SK-N-SH (cell line): Measurements from ENCODE around the gene MRPL49.

Experiments
- CHD2 ChIP-seq: fragments of 150-350 bp; IDR thresholded peaks from 2 replicates; pipeline ENCODE4 v1.6.1; 2018; ENCODE audit warnings: low read length; ENCODE audit not compliant: partially characterized antibody
- CTCF ChIP-seq: fragments of 200-600 bp; sonication (generic); IDR thresholded peaks from 2 replicates; pipeline ENCODE4 v1.6.1; 2017; ENCODE audit warnings: antibody characterized with exemption, mild to moderate bottlenecking, moderate library complexity
- EP300 ChIP-seq, 2 experiments: IDR thresholded peaks; 2 replicates each; pipeline versions ENCODE4 v1.4.0 to v1.6.1; 2012; ENCODE audit warnings: borderline replicate concordance in 1 of 2, low read depth in 1 of 2, low read length in 1 of 2
- EZH2phosphoT487 ChIP-seq: fragments of 200-600 bp; sonication (generic); IDR thresholded peaks from 2 replicates; pipeline ENCODE4 v1.6.1; 2017; ENCODE audit warnings: low read depth, mixed run types, mild to moderate bottlenecking, antibody characterized with exemption, moderate library complexity, borderline replicate concordance
- MAX ChIP-seq: IDR thresholded peaks from 2 replicates; pipeline ENCODE4 v1.4.0; 2012; ENCODE audit warnings: low read depth
- POLR2AphosphoS5 ChIP-seq: IDR thresholded peaks from 2 replicates; pipeline ENCODE4 v1.6.1; 2012; ENCODE audit warnings: low read depth, low read length
- RXRA ChIP-seq: IDR thresholded peaks from 2 replicates; pipeline ENCODE4 v1.4.0; 2012; ENCODE audit warnings: low read depth, mild to moderate bottlenecking, borderline replicate concordance
- SMC3 ChIP-seq: IDR thresholded peaks from 2 replicates; pipeline ENCODE4 v1.6.1; 2012; ENCODE audit warnings: low read depth, low read length, improper control_type of control experiment
- TAF1 ChIP-seq: IDR thresholded peaks from 2 replicates; pipeline ENCODE4 v1.6.1; 2012; ENCODE audit warnings: low read depth, mild to moderate bottlenecking, low read length, moderate library complexity, borderline replicate concordance
- YY1 ChIP-seq: IDR thresholded peaks from 2 replicates; pipeline ENCODE4 v1.4.0; 2012; ENCODE audit warnings: low read depth, mild to moderate bottlenecking

GRCh38 chr11:65113361-65113756 is 8.8 kb upstream of the MRPL49 start:
- 0 out of 2 replicates have a peak, but pooled peaks have one; percentile 16 for TF ChIP-seq CTCF
- no peak for TF ChIP-seq TAF1
- TF ChIP-seq YY1: no peak
- no peak for TF ChIP-seq EP300 (IDR thresholded peaks at IDR 0.05; ENCODE audit: borderline replicate concordance in 1 of 2, low read depth in 1 of 2, low read length in 1 of 2)
- no peak for TF ChIP-seq RXRA
- no peak for TF ChIP-seq EZH2phosphoT487
- TF ChIP-seq POLR2AphosphoS5: no peak
- no peak for TF ChIP-seq SMC3
- no peak for TF ChIP-seq CHD2
- TF ChIP-seq MAX: no peak
